ENCODE measurements around the gene TNFRSF14.

TNFRSF14 gene

GRCh38 chr1:2517966-2518365 is 38.2 kb upstream of the TNFRSF14 start:
- Mint-ChIP-seq H3K27me3 (no peaks in the 10 kb centered on the region), H3K9me3 (no peaks in the 10 kb centered on the region), H3K27ac (no peak overlapping the region), H3K36me3 (ENCODE audit: insufficient read depth) (peaks cover 58% of the 10 kb centered on the region), H3K4me1 (ENCODE audit: low read depth in 2 of 2) (peaks cover 5 to 8% of the 10 kb centered on the region in 2 donors), H3K4me3 (no peak overlapping the region)
- DNase-seq, result no peak
- no peak for ATAC-seq (replicated peaks)

DNA sequence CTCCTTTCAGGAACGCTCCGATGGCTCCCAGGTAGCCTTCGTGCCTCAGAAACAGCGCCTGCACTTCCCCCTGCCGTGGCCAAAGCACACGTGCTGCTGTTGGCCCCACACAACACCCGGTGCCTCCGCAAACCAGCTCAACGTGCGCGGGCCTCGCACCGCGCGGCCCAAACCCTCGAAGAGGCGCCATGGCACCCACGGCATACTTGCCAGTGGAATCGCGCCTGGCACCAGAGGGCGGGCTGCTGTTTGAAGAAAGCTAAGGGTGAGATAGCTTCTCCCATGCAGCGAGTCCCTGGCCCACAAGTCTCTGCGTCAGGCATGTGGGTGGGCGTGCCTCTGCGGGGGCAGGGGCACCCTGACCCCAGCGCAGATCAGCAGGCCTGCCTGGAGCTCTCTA is 37.6 kb upstream of the TNFRSF14 start:
- ATAC-seq (replicated peaks) (no peak), DNase-seq (no peak)
- Mint-ChIP-seq H3K4me1 (ENCODE audit: low read depth in 2 of 2) (peaks cover 9 to 14% of the 10 kb centered on the region in 2 donors), H3K27me3 (no peaks in the 10 kb centered on the region), H3K36me3 (ENCODE audit: insufficient read depth) (peaks cover 54% of the 10 kb centered on the region), H3K27ac (no peak overlapping the region), H3K9me3 (no peaks in the 10 kb centered on the region), H3K4me3 (no peak overlapping the region)

DNA sequence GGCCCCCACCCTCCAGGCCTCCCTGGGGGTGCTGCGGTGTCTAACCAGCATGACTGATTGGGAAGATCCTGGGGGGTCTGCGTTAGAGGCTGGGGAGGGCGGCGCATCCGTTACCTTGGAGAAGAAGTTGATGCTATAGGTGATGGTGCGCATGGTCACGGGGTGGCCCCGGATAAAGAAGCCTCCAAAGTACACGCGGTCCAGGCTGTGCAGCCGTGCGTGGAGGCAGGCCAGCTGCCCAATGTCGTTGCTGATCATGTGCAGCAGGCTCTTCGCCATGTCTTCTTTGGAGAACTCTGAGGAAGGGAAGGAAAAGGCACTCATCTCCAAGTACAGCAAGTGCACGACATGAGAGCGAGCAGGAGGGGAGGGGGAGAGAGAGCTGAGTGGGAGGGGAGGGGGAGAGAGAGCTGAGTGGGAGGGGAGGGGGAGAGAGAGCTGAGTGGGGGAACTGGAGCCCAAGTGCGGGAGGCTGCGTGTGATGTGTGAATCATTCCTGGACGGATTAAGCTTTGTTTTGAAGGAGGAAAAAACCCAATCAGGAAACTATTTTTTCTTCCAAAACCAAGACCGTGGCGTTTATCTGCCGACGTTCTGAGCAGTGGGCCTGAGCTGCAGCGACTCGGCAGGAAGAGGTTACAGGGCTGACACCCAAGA is 37.0 kb upstream of the TNFRSF14 start:
- Mint-ChIP-seq H3K36me3 (ENCODE audit: insufficient read depth) (peaks cover 54% of the 10 kb centered on the region), H3K4me3 (no peak overlapping the region), H3K27me3 (no peaks in the 10 kb centered on the region), H3K4me1 (ENCODE audit: low read depth in 2 of 2) (peaks cover 16 to 19% of the 10 kb centered on the region in 2 donors), H3K27ac (no peak overlapping the region), H3K9me3 (no peaks in the 10 kb centered on the region)
- ATAC-seq (replicated peaks), result no peak
- no peak for DNase-seq

DNA sequence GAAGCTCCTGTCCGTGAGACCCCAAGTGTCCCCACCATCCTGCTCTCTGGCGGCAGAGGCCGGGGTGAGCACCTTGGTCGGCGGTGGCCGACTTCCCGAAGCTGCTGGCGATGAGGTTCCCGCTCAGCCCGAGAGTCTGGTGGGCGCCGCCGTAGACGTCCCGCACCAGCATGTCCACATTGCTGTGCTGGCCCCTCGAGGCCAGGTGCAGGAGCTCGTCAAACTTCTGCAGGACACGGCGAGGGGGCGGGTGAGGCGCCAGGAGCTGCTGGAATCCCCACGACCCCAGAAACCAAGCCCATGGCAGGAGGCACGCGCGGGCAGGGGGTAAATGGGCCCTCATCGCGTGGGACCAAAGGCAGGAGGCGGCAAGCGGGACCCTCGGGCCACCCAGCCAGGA is 36.4 kb upstream of the TNFRSF14 start:
- DNase-seq, result no peak
- Mint-ChIP-seq H3K36me3 (ENCODE audit: insufficient read depth) (peaks cover 58% of the 10 kb centered on the region), H3K27me3 (no peaks in the 10 kb centered on the region), H3K4me3 (no peak overlapping the region), H3K27ac (no peak overlapping the region), H3K4me1 (ENCODE audit: low read depth in 2 of 2) (peaks cover 21 to 24% of the 10 kb centered on the region in 2 donors), H3K9me3 (no peaks in the 10 kb centered on the region)
- ATAC-seq (replicated peaks), result no peak

- ATAC-seq (replicated peaks) (no peak), DNase-seq (no peak)
- no peaks in the 10 kb centered on the region for H3K9me3 Mint-ChIP-seq
- H3K4me3 Mint-ChIP-seq, result no peak overlapping the region
- H3K27ac Mint-ChIP-seq, result no peak overlapping the region
- peaks cover 26 to 29% of the 10 kb centered on the region in 2 donors for H3K4me1 Mint-ChIP-seq (ENCODE audit: low read depth in 2 of 2)
- peaks cover 59% of the 10 kb centered on the region for H3K36me3 Mint-ChIP-seq (ENCODE audit: insufficient read depth)
- H3K27me3 Mint-ChIP-seq, result no peaks in the 10 kb centered on the region
These were observed 36.0 kb upstream of the TNFRSF14 start for GRCh38 chr1:2520206-2520605.

DNA sequence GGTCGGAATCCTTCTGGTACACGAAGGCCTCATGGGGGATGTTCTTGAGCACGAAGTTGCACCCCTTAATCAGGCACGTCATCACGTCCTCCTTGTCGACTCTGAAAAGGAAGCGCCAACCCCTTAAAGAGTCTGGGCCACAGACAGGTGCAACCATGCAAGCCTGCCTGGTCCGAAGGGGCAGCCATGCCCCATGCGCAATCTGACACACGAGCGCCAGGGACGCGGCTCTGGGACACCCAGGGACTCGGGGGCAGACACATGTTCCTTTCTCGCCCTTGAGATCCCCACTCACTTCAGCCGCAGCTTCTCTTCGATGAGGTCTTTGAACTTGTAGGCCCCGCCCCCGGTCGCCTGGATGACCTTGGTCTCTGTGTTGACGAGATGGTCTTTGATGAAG is 35.4 kb upstream of the TNFRSF14 start:
- ATAC-seq (replicated peaks) (no peak), DNase-seq (no peak)
- no peak overlapping the region for H3K4me3 Mint-ChIP-seq
- H3K9me3 Mint-ChIP-seq, result no peaks in the 10 kb centered on the region
- H3K4me1 Mint-ChIP-seq (ENCODE audit: low read depth in 2 of 2), result peaks cover 27 to 29% of the 10 kb centered on the region in 2 donors
- no peaks in the 10 kb centered on the region for H3K27me3 Mint-ChIP-seq
- no peak overlapping the region for H3K27ac Mint-ChIP-seq
- H3K36me3 Mint-ChIP-seq (ENCODE audit: insufficient read depth), result peaks cover 59% of the 10 kb centered on the region

- peak overlapping the region in 1 of 2 donors; percentile 92 for H3K4me3 Mint-ChIP-seq
- ATAC-seq (replicated peaks) (no peak), DNase-seq (no peak)
- H3K36me3 Mint-ChIP-seq (ENCODE audit: insufficient read depth), result peaks cover 53% of the 10 kb centered on the region
- peak overlapping the region; percentile 85 to 94 for H3K27ac Mint-ChIP-seq
- peaks cover 0 to 6% of the 10 kb centered on the region in 2 donors for H3K27me3 Mint-ChIP-seq
- H3K4me1 Mint-ChIP-seq (ENCODE audit: low read depth in 2 of 2), result peaks cover 33% of the 10 kb centered on the region in 2 donors
- no peaks in the 10 kb centered on the region for H3K9me3 Mint-ChIP-seq
These were observed 33.9 kb upstream of the TNFRSF14 start for GRCh38 chr1:2522230-2522629.

GRCh38 chr1:2523191-2523890 is 32.8 kb upstream of the TNFRSF14 start:
- no peaks in the 10 kb centered on the region for H3K9me3 Mint-ChIP-seq
- peak overlapping the region; percentile 85 to 94 for H3K27ac Mint-ChIP-seq
- H3K4me1 Mint-ChIP-seq (ENCODE audit: low read depth in 2 of 2), result peaks cover 33 to 34% of the 10 kb centered on the region in 2 donors
- H3K27me3 Mint-ChIP-seq, result peaks cover 0 to 8% of the 10 kb centered on the region in 2 donors
- H3K36me3 Mint-ChIP-seq (ENCODE audit: insufficient read depth), result peaks cover 48% of the 10 kb centered on the region
- peak overlapping the region; percentile 92 to 93 for H3K4me3 Mint-ChIP-seq
- ATAC-seq (replicated peaks), result no peak
- DNase-seq, result peak in 1 of 3 experiments; percentile 30

- Mint-ChIP-seq H3K36me3 (ENCODE audit: insufficient read depth) (peaks cover 41% of the 10 kb centered on the region), H3K27me3 (peaks cover 0 to 15% of the 10 kb centered on the region in 2 donors), H3K9me3 (no peaks in the 10 kb centered on the region), H3K4me1 (ENCODE audit: low read depth in 2 of 2) (peaks cover 33 to 34% of the 10 kb centered on the region in 2 donors), H3K27ac (peak overlapping the region; percentile 85 to 94), H3K4me3 (peak overlapping the region; percentile 92 to 93)
- DNase-seq (peak; percentile 48 to 56 (median 53)), ATAC-seq (replicated peaks) (peak; percentile 40)
These were observed 32.1 kb upstream of the TNFRSF14 start for GRCh38 chr1:2523891-2524609.

GRCh38 chr1:2525572-2525919 is 30.6 kb upstream of the TNFRSF14 start:
- peaks cover 0 to 16% of the 10 kb centered on the region in 2 donors for H3K27me3 Mint-ChIP-seq

DNA sequence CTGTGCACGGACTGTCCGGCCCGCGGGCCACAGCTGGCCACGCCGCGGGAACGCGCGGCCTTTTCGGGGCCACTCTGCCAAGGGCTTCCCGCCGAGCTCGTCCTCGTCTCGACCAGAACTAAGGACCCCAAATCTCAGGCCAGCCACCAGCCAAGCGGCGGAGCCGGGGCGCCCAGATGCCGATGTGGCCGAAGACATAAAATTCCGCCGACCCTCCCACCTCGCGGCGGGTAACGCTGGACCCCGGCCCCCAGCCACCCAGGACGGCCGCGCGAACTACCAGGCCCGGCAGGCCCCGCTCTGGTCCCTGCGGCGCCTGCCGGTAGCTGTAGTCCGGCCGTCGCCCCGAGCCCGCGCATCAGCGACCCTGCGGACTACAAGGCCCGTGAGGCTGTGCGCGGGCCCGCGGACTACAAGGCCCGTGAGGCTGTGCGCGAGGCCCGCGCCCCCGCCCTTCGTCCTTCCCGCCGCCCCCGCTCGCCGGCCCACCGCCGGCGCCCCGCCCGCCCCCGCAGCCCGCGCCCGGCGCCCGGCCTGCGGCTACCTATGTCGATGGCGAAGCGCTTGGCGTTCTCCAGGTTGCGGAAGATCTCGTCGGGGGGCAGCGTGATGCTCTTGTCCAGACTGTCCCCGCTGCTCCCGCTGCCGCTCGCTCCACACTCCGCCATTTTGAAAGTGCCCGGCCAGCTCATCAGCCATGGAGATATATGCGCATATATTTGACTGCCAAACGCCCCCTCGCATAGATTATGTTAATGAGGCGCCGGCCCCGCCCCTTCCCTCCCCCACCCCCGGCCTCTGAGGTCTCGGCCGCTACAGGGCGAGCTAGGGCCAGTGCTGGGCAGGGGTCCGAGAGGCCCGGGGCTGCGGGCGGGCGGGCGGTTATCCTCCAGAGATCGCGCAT is 30.0 kb upstream of the TNFRSF14 start, which contains the start of gene PANK4:
Gene PANK4 (minus strand): TSS at position 677 of the 904 bp plus-strand sequence. CDS start 9 bp downstream, at position 668.
- peak; percentile 83 to 84 (median 84) for DNase-seq
- Mint-ChIP-seq H3K36me3 (ENCODE audit: insufficient read depth) (peaks cover 32% of the 10 kb centered on the region), H3K9me3 (no peaks in the 10 kb centered on the region), H3K4me3 (peak within 1 kb of the TSS; percentile 92 to 93), H3K27me3 (peaks cover 4 to 22% of the 10 kb centered on the region in 2 donors), H3K27ac (peak within 1 kb of the TSS; percentile 85 to 94), H3K4me1 (ENCODE audit: low read depth in 2 of 2) (peaks cover 33 to 34% of the 10 kb centered on the region in 2 donors)
- ATAC-seq (replicated peaks), result peak; percentile 87

More at GRCh38 chr1:2525572-2525919, 30.6 kb upstream of the TNFRSF14 start:
- Mint-ChIP-seq H3K27ac (peak overlapping the region; percentile 85 to 94), H3K9me3 (no peaks in the 10 kb centered on the region), H3K4me1 (ENCODE audit: low read depth in 2 of 2) (peaks cover 33 to 34% of the 10 kb centered on the region in 2 donors), H3K4me3 (peak overlapping the region; percentile 92 to 93), H3K36me3 (ENCODE audit: insufficient read depth) (peaks cover 38% of the 10 kb centered on the region)
- no peak for DNase-seq
- ATAC-seq (replicated peaks), result no peak

GRCh38 chr1:2526824-2527555 is 29.2 kb upstream of the TNFRSF14 start:
- Mint-ChIP-seq H3K27me3 (peaks cover 12 to 31% of the 10 kb centered on the region in 2 donors), H3K4me1 (ENCODE audit: low read depth in 2 of 2) (peaks cover 33 to 38% of the 10 kb centered on the region in 2 donors), H3K9me3 (no peaks in the 10 kb centered on the region), H3K4me3 (peak overlapping the region; percentile 92 to 93), H3K36me3 (ENCODE audit: insufficient read depth) (peaks cover 26% of the 10 kb centered on the region), H3K27ac (peak overlapping the region; percentile 85 to 88)
- peak; percentile 3 for ATAC-seq (replicated peaks)
- DNase-seq, result no peak

All from effector memory CD8-positive, alpha-beta T cell (primary cell).